ENCODE measurements around the gene WFIKKN1.

WFIKKN1 gene

GRCh38 chr16:652454-653305 lies 21.9 kb downstream of the WFIKKN1 start:
- no peaks in the 10 kb centered on the region for H3K9me3 ChIP-seq (ENCODE audit: control extremely low read depth in 1 of 5, control insufficient read depth in 4 of 5, insufficient read depth in 2 of 5, low read depth in 1 of 5, low read length in 4 of 5)
- peaks cover 0 to 56% (median 13%) of the 10 kb centered on the region in 4 experiments for H3K36me3 ChIP-seq (ENCODE audit: control insufficient read depth in 4 of 4, insufficient read depth in 4 of 4, low read length in 3 of 4)
- ChIA-PET POLR2A (no interaction called here), CTCF (interaction anchor here (1.0 to 1.9 kb wide), 5 partner anchors 11 to 53 kb away, joined by 3 to 5 read pairs (median 4); partner anchors contain the start of genes METTL26 and STUB1)
- peaks cover 0 to 27% (median 25%) of the 10 kb centered on the region in 4 experiments for H3K4me1 ChIP-seq (ENCODE audit: control extremely low read depth in 1 of 4, control insufficient read depth in 4 of 4, insufficient read depth in 4 of 4, low read length in 3 of 4)
- no peak overlapping the region for H3K27ac ChIP-seq (ENCODE audit: insufficient read depth in 1 of 2, low read depth in 1 of 2, low read length in 2 of 2, poor library complexity in 1 of 2, severe bottlenecking in 2 of 2)
- no peak for DNase-seq
- no peaks in the 10 kb centered on the region for H3K27me3 ChIP-seq (replicated peaks in 2 of 5; ENCODE audit: control insufficient read depth in 4 of 5, insufficient read depth in 5 of 5, low read length in 4 of 5)
- 95% methylated on average over 26 of the region's 28 CpGs for WGBS (ENCODE audit: insufficient coverage)
- H3K4me3 ChIP-seq (ENCODE audit: control insufficient read depth in 1 of 7, extremely low read depth in 1 of 7, insufficient read depth in 4 of 7, low read depth in 2 of 7, low read length in 6 of 7): no peak overlapping the region

GRCh38 chr16:654034-654433 lies 23.2 kb downstream of the WFIKKN1 start:
- POLR2A ChIA-PET: no interaction called here
- H3K9me3 ChIP-seq (ENCODE audit: control extremely low read depth in 1 of 5, control insufficient read depth in 4 of 5, insufficient read depth in 2 of 5, low read depth in 1 of 5, low read length in 4 of 5): no peaks in the 10 kb centered on the region
- H3K4me1 ChIP-seq (ENCODE audit: control extremely low read depth in 1 of 4, control insufficient read depth in 4 of 4, insufficient read depth in 4 of 4, low read length in 3 of 4): peaks cover 0 to 14% (median 11%) of the 10 kb centered on the region in 4 experiments
- CTCF ChIA-PET: interaction anchor here (0.6 to 1.8 kb wide), 4 partner anchors 9 to 31 kb away, joined by 3 to 4 read pairs (median 3); partner anchors contain the start of gene METTL26
- WGBS (ENCODE audit: insufficient coverage): 95% methylated on average over 12 of the region's 12 CpGs
- no peaks in the 10 kb centered on the region for H3K27me3 ChIP-seq (replicated peaks in 2 of 5; ENCODE audit: control insufficient read depth in 4 of 5, insufficient read depth in 5 of 5, low read length in 4 of 5)
- no peak overlapping the region for H3K27ac ChIP-seq (ENCODE audit: insufficient read depth in 1 of 2, low read depth in 1 of 2, low read length in 2 of 2, poor library complexity in 1 of 2, severe bottlenecking in 2 of 2)
- H3K4me3 ChIP-seq (ENCODE audit: control insufficient read depth in 1 of 7, extremely low read depth in 1 of 7, insufficient read depth in 4 of 7, low read depth in 2 of 7, low read length in 6 of 7): no peak overlapping the region
- DNase-seq: no peak
- peaks cover 0 to 69% (median 20%) of the 10 kb centered on the region in 4 experiments for H3K36me3 ChIP-seq (ENCODE audit: control insufficient read depth in 4 of 4, insufficient read depth in 4 of 4, low read length in 3 of 4)

- Histone ChIP-seq H3K4me1 (ENCODE audit: control extremely low read depth in 1 of 4, control insufficient read depth in 4 of 4, insufficient read depth in 4 of 4, low read length in 3 of 4) (peaks cover 0 to 19% (median 16%) of the 10 kb centered on the region in 4 experiments), H3K4me3 (ENCODE audit: control insufficient read depth in 1 of 7, extremely low read depth in 1 of 7, insufficient read depth in 4 of 7, low read depth in 2 of 7, low read length in 6 of 7) (no peak overlapping the region), H3K36me3 (ENCODE audit: control insufficient read depth in 4 of 4, insufficient read depth in 4 of 4, low read length in 3 of 4) (peaks cover 0 to 58% (median 19%) of the 10 kb centered on the region in 4 experiments), H3K9me3 (ENCODE audit: control extremely low read depth in 1 of 5, control insufficient read depth in 4 of 5, insufficient read depth in 2 of 5, low read depth in 1 of 5, low read length in 4 of 5) (no peaks in the 10 kb centered on the region), H3K27me3 (replicated peaks in 2 of 5; ENCODE audit: control insufficient read depth in 4 of 5, insufficient read depth in 5 of 5, low read length in 4 of 5) (no peaks in the 10 kb centered on the region), H3K27ac (ENCODE audit: insufficient read depth in 1 of 2, low read depth in 1 of 2, low read length in 2 of 2, poor library complexity in 1 of 2, severe bottlenecking in 2 of 2) (no peak overlapping the region)
- ChIA-PET POLR2A (no interaction called here), CTCF (no interaction called here)
- WGBS (ENCODE audit: insufficient coverage): 97% methylated on average over 19 of the region's 22 CpGs
- DNase-seq: no peak
Measured at GRCh38 chr16:657487-657886, 26.7 kb downstream of the WFIKKN1 start.

GRCh38 chr16:658679-659571 lies 28.1 kb downstream of the WFIKKN1 start:
- no peaks in the 10 kb centered on the region for H3K27me3 ChIP-seq (replicated peaks in 2 of 5; ENCODE audit: control insufficient read depth in 4 of 5, insufficient read depth in 5 of 5, low read length in 4 of 5)
- H3K36me3 ChIP-seq (ENCODE audit: control insufficient read depth in 4 of 4, insufficient read depth in 4 of 4, low read length in 3 of 4): peaks cover 0 to 49% (median 17%) of the 10 kb centered on the region in 4 experiments
- WGBS (ENCODE audit: insufficient coverage): 98% methylated on average over 32 of the region's 35 CpGs
- ChIA-PET POLR2A (interaction anchor here (0.6 kb wide), 1 partner anchor 76 kb away, joined by 3 read pairs; no protein-coding TSS in a partner anchor), CTCF (interaction anchor here (0.7 to 2.7 kb wide), 9 partner anchors 9 to 267 kb away, joined by 3 to 16 read pairs (median 3); partner anchors contain the start of genes METTL26 and WDR90)
- no peak overlapping the region for H3K27ac ChIP-seq (ENCODE audit: insufficient read depth in 1 of 2, low read depth in 1 of 2, low read length in 2 of 2, poor library complexity in 1 of 2, severe bottlenecking in 2 of 2)
- no peaks in the 10 kb centered on the region for H3K9me3 ChIP-seq (ENCODE audit: control extremely low read depth in 1 of 5, control insufficient read depth in 4 of 5, insufficient read depth in 2 of 5, low read depth in 1 of 5, low read length in 4 of 5)
- no peak for DNase-seq
- no peak overlapping the region for H3K4me3 ChIP-seq (ENCODE audit: control insufficient read depth in 1 of 7, extremely low read depth in 1 of 7, insufficient read depth in 4 of 7, low read depth in 2 of 7, low read length in 6 of 7)
- peaks cover 0 to 19% (median 16%) of the 10 kb centered on the region in 4 experiments for H3K4me1 ChIP-seq (ENCODE audit: control extremely low read depth in 1 of 4, control insufficient read depth in 4 of 4, insufficient read depth in 4 of 4, low read length in 3 of 4)

- DNase-seq: no peak
- Histone ChIP-seq H3K4me3 (ENCODE audit: control insufficient read depth in 1 of 7, extremely low read depth in 1 of 7, insufficient read depth in 4 of 7, low read depth in 2 of 7, low read length in 6 of 7) (no peak overlapping the region), H3K4me1 (ENCODE audit: control extremely low read depth in 1 of 4, control insufficient read depth in 4 of 4, insufficient read depth in 4 of 4, low read length in 3 of 4) (peaks cover 0 to 19% (median 16%) of the 10 kb centered on the region in 4 experiments), H3K27me3 (replicated peaks in 2 of 5; ENCODE audit: control insufficient read depth in 4 of 5, insufficient read depth in 5 of 5, low read length in 4 of 5) (no peaks in the 10 kb centered on the region), H3K27ac (ENCODE audit: insufficient read depth in 1 of 2, low read depth in 1 of 2, low read length in 2 of 2, poor library complexity in 1 of 2, severe bottlenecking in 2 of 2) (no peak overlapping the region), H3K9me3 (ENCODE audit: control extremely low read depth in 1 of 5, control insufficient read depth in 4 of 5, insufficient read depth in 2 of 5, low read depth in 1 of 5, low read length in 4 of 5) (no peaks in the 10 kb centered on the region), H3K36me3 (ENCODE audit: control insufficient read depth in 4 of 4, insufficient read depth in 4 of 4, low read length in 3 of 4) (peaks cover 0 to 47% (median 17%) of the 10 kb centered on the region in 4 experiments)
- WGBS (ENCODE audit: insufficient coverage): 97% methylated on average over 19 of the region's 20 CpGs
- ChIA-PET CTCF (interaction anchor here (0.7 to 2.7 kb wide), 13 partner anchors 9 to 268 kb away, joined by 3 to 16 read pairs (median 3); partner anchors contain the start of genes METTL26 and WDR90), POLR2A (interaction anchor here (1.4 kb wide), 1 partner anchor 9 kb away, joined by 3 read pairs; no protein-coding TSS in a partner anchor)
Measured at GRCh38 chr16:659618-660017, 28.8 kb downstream of the WFIKKN1 start.

- CTCF ChIA-PET: interaction anchor here (0.7 to 2.7 kb wide), 14 partner anchors 10 to 268 kb away, joined by 3 to 16 read pairs (median 4); partner anchors contain the start of genes METTL26, RHBDL1 and WDR90
- Histone ChIP-seq H3K4me3 (ENCODE audit: control insufficient read depth in 1 of 7, extremely low read depth in 1 of 7, insufficient read depth in 4 of 7, low read depth in 2 of 7, low read length in 6 of 7) (peak overlapping the region in 4 of 7 experiments; percentile 15 to 74 (median 56)), H3K36me3 (ENCODE audit: control insufficient read depth in 4 of 4, insufficient read depth in 4 of 4, low read length in 3 of 4) (peaks cover 0 to 44% (median 17%) of the 10 kb centered on the region in 4 experiments), H3K4me1 (ENCODE audit: control extremely low read depth in 1 of 4, control insufficient read depth in 4 of 4, insufficient read depth in 4 of 4, low read length in 3 of 4) (peaks cover 0 to 19% (median 16%) of the 10 kb centered on the region in 4 experiments), H3K27ac (ENCODE audit: insufficient read depth in 1 of 2, low read depth in 1 of 2, low read length in 2 of 2, poor library complexity in 1 of 2, severe bottlenecking in 2 of 2) (no peak overlapping the region), H3K9me3 (ENCODE audit: control extremely low read depth in 1 of 5, control insufficient read depth in 4 of 5, insufficient read depth in 2 of 5, low read depth in 1 of 5, low read length in 4 of 5) (no peaks in the 10 kb centered on the region), H3K27me3 (replicated peaks in 2 of 5; ENCODE audit: control insufficient read depth in 4 of 5, insufficient read depth in 5 of 5, low read length in 4 of 5) (no peaks in the 10 kb centered on the region)
- POLR2A ChIA-PET: interaction anchor here (1.1 to 1.4 kb wide), 2 partner anchors 9 to 23 kb away, joined by 3 read pairs; no protein-coding TSS in a partner anchor
- no peak for DNase-seq
- 90% methylated on average over 2 of the region's 6 CpGs for WGBS (ENCODE audit: insufficient coverage)
Measured at GRCh38 chr16:660132-660458, 29.3 kb downstream of the WFIKKN1 start.
